GM19193 (cell line): ENCODE data around the gene UBE2G2.

ENCODE experiments used
- POLR2A ChIP-seq: IDR thresholded peaks from 4 replicates; pipeline ENCODE4 v1.6.1; 2011; ENCODE audit not compliant: insufficient read depth, insufficient read length; ENCODE audit errors: extremely low read depth

UBE2G2 gene

GRCh38 chr21:44791246-44791645 lies 10.4 kb downstream of the UBE2G2 start:
- TF ChIP-seq POLR2A, result no peak

GRCh38 chr21:44790368-44790767 lies 11.3 kb downstream of the UBE2G2 start:
- TF ChIP-seq POLR2A, result no peak

- TF ChIP-seq POLR2A, result no peak
Measured at GRCh38 chr21:44789880-44790279, 11.7 kb downstream of the UBE2G2 start.

GRCh38 chr21:44785620-44786335 lies 15.8 kb downstream of the UBE2G2 start:
- TF ChIP-seq POLR2A, result no peak

- no peak for TF ChIP-seq POLR2A
Measured at GRCh38 chr21:44784810-44785209, 16.8 kb downstream of the UBE2G2 start.

GRCh38 chr21:44783020-44783696 lies 18.5 kb downstream of the UBE2G2 start:
- TF ChIP-seq POLR2A, result no peak

- TF ChIP-seq POLR2A, result no peak
Measured at GRCh38 chr21:44780767-44781459, 20.7 kb downstream of the UBE2G2 start.

- no peak for TF ChIP-seq POLR2A
Measured at GRCh38 chr21:44780137-44780502, 21.5 kb downstream of the UBE2G2 start.

GRCh38 chr21:44779417-44780136 lies 22.0 kb downstream of the UBE2G2 start:
- no peak for TF ChIP-seq POLR2A

GRCh38 chr21:44778983-44779382 lies 22.6 kb downstream of the UBE2G2 start:
- TF ChIP-seq POLR2A, result no peak

GRCh38 chr21:44778499-44778911 lies 23.1 kb downstream of the UBE2G2 start:
- TF ChIP-seq POLR2A, result no peak

GRCh38 chr21:44778094-44778493 lies 23.5 kb downstream of the UBE2G2 start:
- TF ChIP-seq POLR2A, result no peak

- TF ChIP-seq POLR2A, result no peak
Measured at GRCh38 chr21:44774972-44775371, 26.6 kb downstream of the UBE2G2 start.

- TF ChIP-seq POLR2A, result no peak
Measured at GRCh38 chr21:44773291-44773932, 28.2 kb downstream of the UBE2G2 start.
